ENCODE data around the gene ATG16L1.

Gene ATG16L1

DNA sequence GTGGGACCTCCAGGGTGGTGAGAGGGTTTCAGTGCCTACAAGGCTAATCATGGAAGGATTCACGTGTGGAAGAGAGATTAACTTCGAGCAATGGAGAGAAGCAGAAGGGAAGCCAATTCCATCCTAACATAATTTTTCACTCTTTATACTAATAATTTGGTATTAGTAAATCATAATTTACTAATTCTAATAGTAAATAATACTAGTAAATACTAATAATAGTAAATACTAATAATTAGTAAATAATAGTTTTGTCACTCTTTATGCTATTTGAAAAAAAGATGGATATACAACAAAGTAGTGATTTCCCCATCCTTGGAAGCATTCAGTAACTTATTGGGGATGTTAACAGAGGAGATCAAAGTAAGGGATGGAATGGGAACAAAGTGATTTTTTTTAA is 49.8 kb downstream of the ATG16L1 start:
- TF ChIP-seq CTCF (IDR thresholded peaks at IDR 0.05): no peak
- Histone ChIP-seq H3K27ac (no peak overlapping the region), H3K4me3 (ENCODE audit: low read depth in 1 of 2, low read length in 1 of 2) (no peak overlapping the region), H3K4me1 (ENCODE audit: control insufficient read depth in 1 of 2, insufficient read depth in 1 of 2, low read depth in 1 of 2, low read length in 1 of 2) (no peaks in the 10 kb centered on the region), H3K9me3 (no peaks in the 10 kb centered on the region), H3K27me3 (no peaks in the 10 kb centered on the region), H3K36me3 (no peaks in the 10 kb centered on the region)

GRCh38 chr2:233301811-233302210 is 50.3 kb downstream of the ATG16L1 start:
- Histone ChIP-seq H3K27ac (no peak overlapping the region), H3K36me3 (no peaks in the 10 kb centered on the region), H3K4me1 (ENCODE audit: control insufficient read depth in 1 of 2, insufficient read depth in 1 of 2, low read depth in 1 of 2, low read length in 1 of 2) (no peaks in the 10 kb centered on the region), H3K4me3 (ENCODE audit: low read depth in 1 of 2, low read length in 1 of 2) (no peak overlapping the region), H3K9me3 (no peaks in the 10 kb centered on the region), H3K27me3 (no peaks in the 10 kb centered on the region)
- TF ChIP-seq CTCF (IDR thresholded peaks at IDR 0.05): no peak

DNA sequence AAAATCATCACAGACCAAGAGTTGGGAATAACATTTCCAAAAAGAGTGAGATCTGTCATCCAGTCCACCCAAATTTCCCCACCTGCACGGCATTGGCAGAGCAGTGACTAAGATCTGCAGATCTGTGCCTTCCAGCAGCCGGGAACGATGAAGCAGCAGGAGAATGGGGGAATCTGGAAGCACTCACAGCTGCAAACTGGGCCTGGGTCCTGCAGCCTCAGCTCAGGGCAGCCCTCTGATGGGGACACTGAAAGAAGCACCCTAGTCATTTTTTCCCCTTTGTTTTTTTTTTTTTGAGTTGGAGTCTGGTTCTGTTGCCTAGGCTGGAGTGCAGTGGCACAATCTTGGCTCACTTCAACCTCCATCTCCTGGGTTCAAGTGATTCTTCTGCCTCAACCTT is 51.8 kb downstream of the ATG16L1 start:
- Histone ChIP-seq H3K4me3 (ENCODE audit: low read depth in 1 of 2, low read length in 1 of 2) (no peak overlapping the region), H3K4me1 (ENCODE audit: control insufficient read depth in 1 of 2, insufficient read depth in 1 of 2, low read depth in 1 of 2, low read length in 1 of 2) (no peaks in the 10 kb centered on the region)
- TF ChIP-seq CTCF (IDR thresholded peaks at IDR 0.05): no peak

GRCh38 chr2:233307565-233307964 is 56.1 kb downstream of the ATG16L1 start, which contains the start of gene SAG:
Gene SAG, plus strand, starts transcription at chr2:233307816. Its CDS starts 1,374 bp downstream, at chr2:233309190.
- Histone ChIP-seq H3K27ac (no peak within 1 kb of the TSS), H3K36me3 (no peaks in the 10 kb centered on the region), H3K4me3 (ENCODE audit: low read depth in 1 of 2, low read length in 1 of 2) (no peak within 1 kb of the TSS), H3K4me1 (ENCODE audit: control insufficient read depth in 1 of 2, insufficient read depth in 1 of 2, low read depth in 1 of 2, low read length in 1 of 2) (peaks cover 6 to 8% of the 10 kb centered on the region in 2 experiments), H3K27me3 (no peaks in the 10 kb centered on the region), H3K9me3 (no peaks in the 10 kb centered on the region)
- TF ChIP-seq CTCF (IDR thresholded peaks at IDR 0.05): no peak

More for the DNA sequence above, 51.8 kb downstream of the ATG16L1 start:
- Histone ChIP-seq H3K27me3 (no peaks in the 10 kb centered on the region), H3K36me3 (no peaks in the 10 kb centered on the region), H3K27ac (no peak overlapping the region), H3K9me3 (no peaks in the 10 kb centered on the region)

DNA sequence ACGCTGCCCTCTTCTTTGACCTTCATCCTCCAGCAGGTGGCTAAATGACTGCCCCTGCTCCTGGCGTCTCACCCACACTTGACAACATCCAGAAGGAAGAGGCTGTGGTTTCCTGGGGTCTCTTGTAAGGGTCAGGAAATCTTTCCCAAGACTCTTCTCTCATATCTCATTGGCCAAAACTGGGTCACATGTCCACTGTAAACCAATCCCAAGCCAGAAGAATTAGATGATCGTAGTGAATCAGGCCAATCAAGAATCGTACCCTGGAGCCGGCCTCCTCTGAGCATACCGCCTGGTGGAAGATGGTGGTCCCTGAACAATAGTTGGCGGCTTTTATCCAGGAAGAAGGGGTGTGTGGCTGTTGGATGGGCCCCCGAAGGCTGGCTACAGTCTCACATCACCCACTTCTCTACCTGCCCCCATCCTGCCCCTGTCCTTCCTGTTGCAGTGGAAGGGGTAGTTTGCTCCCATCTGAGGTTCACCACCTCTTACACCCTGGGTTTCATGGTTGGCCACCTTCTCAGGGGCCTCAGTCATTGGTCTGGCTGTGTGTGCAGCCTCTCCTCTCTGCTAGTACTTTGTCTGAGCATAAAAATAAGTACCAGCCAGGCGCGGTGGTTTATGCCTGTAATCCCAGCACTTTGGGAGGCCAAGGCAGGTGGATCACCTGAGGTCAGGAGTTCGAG is 59.9 kb downstream of the ATG16L1 start:
- Histone ChIP-seq H3K9me3 (no peaks in the 10 kb centered on the region), H3K4me1 (ENCODE audit: control insufficient read depth in 1 of 2, insufficient read depth in 1 of 2, low read depth in 1 of 2, low read length in 1 of 2) (peaks cover 6 to 8% of the 10 kb centered on the region in 2 experiments), H3K27me3 (no peaks in the 10 kb centered on the region), H3K27ac (no peak overlapping the region), H3K4me3 (ENCODE audit: low read depth in 1 of 2, low read length in 1 of 2) (no peak overlapping the region), H3K36me3 (no peaks in the 10 kb centered on the region)
- TF ChIP-seq CTCF (IDR thresholded peaks at IDR 0.05): no peak
